K562 (cell line): ENCODE measurements around the gene LEAP2. TPM values are rescaled to one million over a fixed set of nuclear protein-coding genes. Genes with fewer than 3 reads are reported as not detected.

Experiments used
- CEBPB ChIP-seq: fragments of 450-650 bp; IDR thresholded peaks from 2 replicates; pipeline ENCODE4 v1.6.1; 2016; ENCODE audit warnings: missing genetic modification characterization, missing compliant biosample characterization
- CHCHD3 ChIP-seq: fragments of 250-450 bp; sonication (Bioruptor Pico); IDR thresholded peaks from 2 replicates; pipeline ENCODE4 v2.1.2; 2022; ENCODE audit warnings: mild to moderate bottlenecking
- E2F1 ChIP-seq: sonication (generic); formaldehyde crosslinking; IDR thresholded peaks from 2 replicates; pipeline ENCODE4 v1.8.1; 2023; ENCODE audit warnings: mild to moderate bottlenecking, missing genetic modification reagents, moderate library complexity
- ELF4 ChIP-seq: fragments of 450-650 bp; formaldehyde crosslinking; IDR thresholded peaks from 2 replicates; pipeline ENCODE4 v1.4.0; 2022; ENCODE audit warnings: missing genetic modification characterization
- ETV1 ChIP-seq: fragments of 450-650 bp; conservative IDR thresholded peaks from 2 replicates; pipeline ENCODE4 v1.6.1; 2016; ENCODE audit warnings: missing genetic modification characterization, control low read depth, low read depth, missing compliant biosample characterization
- GTF2F1 ChIP-seq: IDR thresholded peaks from 2 replicates; pipeline ENCODE4 v1.6.1; 2011; ENCODE audit warnings: low read depth, low read length, improper control_type of control experiment
- HDAC2 ChIP-seq: fragments of 450-650 bp; IDR thresholded peaks from 2 replicates; pipeline ENCODE4 v1.6.1; 2016; ENCODE audit warnings: mild to moderate bottlenecking
- HDAC8 ChIP-seq: fragments of 450-650 bp; IDR thresholded peaks from 2 replicates; pipeline ENCODE4 v1.6.1; 2016; ENCODE audit warnings: mild to moderate bottlenecking, missing genetic modification characterization, moderate library complexity, missing compliant biosample characterization
- HLTF ChIP-seq: fragments of 450-650 bp; IDR thresholded peaks from 2 replicates; pipeline ENCODE4 v1.6.1; 2016
- HNRNPUL1 ChIP-seq: fragments of 200-400 bp; formaldehyde crosslinking; IDR thresholded peaks from 2 replicates; pipeline ENCODE4 v1.6.1; 2017; ENCODE audit warnings: low read length
- HSF4 ChIP-seq: fragments of 250-450 bp; sonication (Bioruptor Pico); IDR thresholded peaks from 2 replicates; pipeline ENCODE4 v2.1.2; 2022; ENCODE audit warnings: mild to moderate bottlenecking, moderate library complexity, borderline replicate concordance
- LARP7 ChIP-seq: fragments of 450-650 bp; IDR thresholded peaks from 2 replicates; pipeline ENCODE4 v1.6.1; 2016
- MAFK ChIP-seq: IDR thresholded peaks from 2 replicates; pipeline ENCODE4 v1.6.1; 2011; ENCODE audit warnings: low read length, improper control_type of control experiment
- NR2C1 ChIP-seq, 2 experiments: fragments of 450-650 bp; IDR thresholded peaks; 2 replicates each; pipeline ENCODE4 v1.6.1; 2017; ENCODE audit warnings: mild to moderate bottlenecking in 2 of 2, antibody characterized with exemption in 1 of 2, inconsistent platforms in 1 of 2, missing compliant biosample characterization in 1 of 2, missing genetic modification characterization in 1 of 2
- SMAD3 ChIP-seq: fragments of 450-650 bp; formaldehyde crosslinking; conservative IDR thresholded peaks from 2 replicates; pipeline ENCODE4 v1.4.0; 2020; ENCODE audit warnings: mild to moderate bottlenecking
- SP1 ChIP-seq: sonication (generic); formaldehyde crosslinking; IDR thresholded peaks from 2 replicates; pipeline ENCODE4 v1.8.1; 2022; ENCODE audit warnings: mild to moderate bottlenecking, missing genetic modification reagents
- SPI1 ChIP-seq: IDR thresholded peaks from 2 replicates; pipeline ENCODE4 v1.6.1; 2011; ENCODE audit warnings: low read depth, low read length, control low read depth, borderline replicate concordance
- TAF9B ChIP-seq: fragments of 450-650 bp; IDR thresholded peaks from 2 replicates; pipeline ENCODE4 v1.6.1; 2018; ENCODE audit warnings: mild to moderate bottlenecking; ENCODE audit not compliant: partially characterized antibody
- TARDBP ChIP-seq: fragments of 450-650 bp; IDR thresholded peaks from 2 replicates; pipeline ENCODE4 v1.6.1; 2016
- ZKSCAN8 ChIP-seq: fragments of 200-800 bp; sonication (Bioruptor generic); IDR thresholded peaks from 2 replicates; pipeline ENCODE4 v1.6.1; 2016; ENCODE audit warnings: missing genetic modification characterization, missing compliant biosample characterization
- ZNF347 ChIP-seq: fragments of 450-650 bp; formaldehyde crosslinking; IDR thresholded peaks from 2 replicates; pipeline ENCODE4 v1.4.0; 2020; ENCODE audit warnings: low read depth, mild to moderate bottlenecking, moderate library complexity
- ZNF586 ChIP-seq: fragments of 450-650 bp; formaldehyde crosslinking; conservative IDR thresholded peaks from 2 replicates; pipeline ENCODE4 v1.4.0; 2020; ENCODE audit warnings: mild to moderate bottlenecking, moderate library complexity
- ZNF707 ChIP-seq: fragments of 250-450 bp; sonication (Bioruptor Pico); conservative IDR thresholded peaks from 2 replicates; pipeline ENCODE4 v1.8.0; 2022; ENCODE audit warnings: inconsistent platforms, mild to moderate bottlenecking, moderate library complexity
- ZNF76 ChIP-seq: fragments of 250-450 bp; sonication (Bioruptor Pico); IDR thresholded peaks from 2 replicates; pipeline ENCODE4 v1.4.0; 2020; ENCODE audit warnings: mild to moderate bottlenecking, moderate library complexity, borderline replicate concordance
- polyA plus RNA-seq, 8 experiments: library from polyadenylated mRNA; depleted of rRNA in 4 of 8; stranded (reverse) in 5 of 8; unstranded in 3 of 8; fragments of >200 nt; fragmentation: Nextera tagmentation in 2 of 8; fragmentation: Illumina TruSeq in 1 of 8; extraction: Ambion mirVana in 2 of 8; extraction: Trizol in 1 of 8; gene quantifications; 2 replicates each; pipeline versions ENCODE4 v1.2.1 to v1.2.3, GENCODE V29; 2011 to 2014; ENCODE audit warnings: inconsistent platforms in 1 of 8, missing spikeins in 1 of 8
- total RNA-seq, 7 experiments: library from RNA; depleted of rRNA in 6 of 7; stranded (reverse); fragments of >200 nt in 6 of 7; fragmentation: Illumina TruSeq in 2 of 7; extraction: Trizol in 2 of 7; gene quantifications; 2 replicates each; pipeline versions ENCODE4 v1.2.1 to v1.2.3, GENCODE V29; 2011 to 2021; ENCODE audit warnings: low replicate concordance in 1 of 7
- TF ChIP-seq, protein P1 (sequence below), 3 experiments: fragments of 200-800 bp in 1 of 3; sonication (Bioruptor generic) in 1 of 3; sonication (generic) in 1 of 3; formaldehyde crosslinking in 1 of 3; IDR thresholded peaks; 2 replicates each; pipeline versions ENCODE4 v1.6.1 to v1.8.0; 2016 to 2022; ENCODE audit warnings: mild to moderate bottlenecking in 2 of 3, missing compliant biosample characterization in 2 of 3, missing genetic modification characterization in 2 of 3, missing genetic modification reagents in 1 of 3
- TF ChIP-seq, protein P2 (sequence below): IDR thresholded peaks from 2 replicates; pipeline ENCODE4 v1.6.1; 2016; ENCODE audit warnings: missing genetic modification characterization, missing compliant biosample characterization
- TF ChIP-seq, protein P3 (sequence below): sonication (generic); formaldehyde crosslinking; IDR thresholded peaks from 2 replicates; pipeline ENCODE4 v1.9.0; 2022; ENCODE audit warnings: mild to moderate bottlenecking, missing genetic modification reagents

The LEAP2 gene
- total and polyA plus RNA-seq, 9 of the 15 experiments (the other 6 are each of a cell fraction or from before 2014, with no cell fraction given), result 1.1 to 5.6 (median 2.5) TPM

DNA sequence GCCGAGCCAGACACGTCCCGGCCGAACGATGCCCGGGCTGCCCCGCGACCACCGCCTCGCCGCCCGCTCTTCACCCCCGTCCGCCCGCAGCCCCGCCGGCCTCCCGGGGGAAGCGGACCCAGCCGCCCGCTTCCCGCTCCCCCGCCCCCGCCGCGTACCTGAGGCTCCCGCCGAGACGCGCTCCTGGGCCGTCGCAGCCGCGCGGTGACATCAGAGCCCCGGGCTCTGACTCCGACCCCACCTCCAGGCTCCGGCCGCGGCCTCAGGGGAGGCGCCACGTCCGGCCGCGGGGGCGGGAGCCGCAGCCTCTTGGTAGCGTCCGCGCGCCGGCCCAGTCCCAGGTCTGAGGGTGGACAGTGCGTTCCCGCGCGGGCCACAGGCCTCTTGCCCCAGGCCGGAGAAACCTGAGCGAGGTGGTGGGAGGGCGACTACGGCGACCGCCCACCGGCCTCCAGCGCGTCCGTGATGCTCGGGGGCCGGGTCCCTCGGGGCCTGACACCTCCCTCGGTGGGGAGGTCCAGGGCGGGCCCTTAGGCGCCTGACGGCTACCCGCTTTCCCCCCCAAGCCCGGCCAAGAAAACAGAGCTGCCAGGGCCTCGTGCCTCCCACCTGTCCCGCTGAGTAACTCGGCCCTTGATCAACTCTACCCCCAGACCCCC is 42.9 kb upstream of the LEAP2 start, which contains the start of gene SHROOM1 (continued):
- TF ChIP-seq, protein P1, sequence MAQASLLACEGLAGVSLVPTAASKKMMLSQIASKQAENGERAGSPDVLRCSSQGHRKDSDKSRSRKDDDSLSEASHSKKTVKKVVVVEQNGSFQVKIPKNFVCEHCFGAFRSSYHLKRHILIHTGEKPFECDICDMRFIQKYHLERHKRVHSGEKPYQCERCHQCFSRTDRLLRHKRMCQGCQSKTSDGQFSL (CRISPR knock-in tag; IDR thresholded peaks at IDR 0.05), result peak; percentile 90
- TF ChIP-seq, protein P1 (tag; IDR thresholded peaks at IDR 0.05), result peak in 1 of 2 experiments; percentile 85; a peak in 2 of 4 replicates
- TF ChIP-seq HNRNPUL1 (no peak), ETV1 (peak; percentile 55), ELF4 (CRISPR knock-in tag) (no peak), ZNF707 (CRISPR knock-in tag) (no peak), ZNF347 (CRISPR knock-in tag) (no peak), MAFK (no peak), ZNF586 (CRISPR knock-in tag) (no peak), HLTF (peak; percentile 27; the same call in 1 of the 2 replicates), SMAD3 (CRISPR knock-in tag) (no peak), NR2C1 (IDR thresholded peaks at IDR 0.05) (no peak), NR2C1 (tag; IDR thresholded peaks at IDR 0.05) (no peak), HDAC2 (no peak), E2F1 (CRISPR knock-in tag) (no peak), HSF4 (CRISPR knock-in tag) (no peak), SP1 (no peak), TAF9B (no peak), GTF2F1 (no peak), ZKSCAN8 (no peak), CEBPB (no peak), ZNF76 (CRISPR knock-in tag) (0 out of 2 replicates have a peak, but pooled peaks have one; percentile 71), LARP7 (no peak), HDAC8 (0 out of 2 replicates have a peak, but pooled peaks have one; percentile 34), TARDBP (0 out of 2 replicates have a peak, but pooled peaks have one; percentile 30), CHCHD3 (CRISPR knock-in tag) (no peak), SPI1 (no peak)
- TF ChIP-seq, protein P2, sequence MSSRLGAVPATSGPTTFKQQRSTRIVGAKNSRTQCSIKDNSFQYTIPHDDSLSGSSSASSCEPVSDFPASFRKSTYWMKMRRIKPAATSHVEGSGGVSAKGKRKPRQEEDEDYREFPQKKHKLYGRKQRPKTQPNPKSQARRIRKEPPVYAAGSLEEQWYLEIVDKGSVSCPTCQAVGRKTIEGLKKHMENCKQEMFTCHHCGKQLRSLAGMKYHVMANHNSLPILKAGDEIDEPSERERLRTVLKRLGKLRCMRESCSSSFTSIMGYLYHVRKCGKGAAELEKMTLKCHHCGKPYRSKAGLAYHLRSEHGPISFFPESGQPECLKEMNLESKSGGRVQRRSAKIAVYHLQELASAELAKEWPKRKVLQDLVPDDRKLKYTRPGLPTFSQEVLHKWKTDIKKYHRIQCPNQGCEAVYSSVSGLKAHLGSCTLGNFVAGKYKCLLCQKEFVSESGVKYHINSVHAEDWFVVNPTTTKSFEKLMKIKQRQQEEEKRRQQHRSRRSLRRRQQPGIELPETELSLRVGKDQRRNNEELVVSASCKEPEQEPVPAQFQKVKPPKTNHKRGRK (tag), result no peak
- TF ChIP-seq, protein P3, sequence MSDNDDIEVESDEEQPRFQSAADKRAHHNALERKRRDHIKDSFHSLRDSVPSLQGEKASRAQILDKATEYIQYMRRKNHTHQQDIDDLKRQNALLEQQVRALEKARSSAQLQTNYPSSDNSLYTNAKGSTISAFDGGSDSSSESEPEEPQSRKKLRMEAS (CRISPR knock-in tag), result peak; percentile 62
